ENCODE results near the gene GOLGA8K.
"Not testable (repeated sequence)": the region's sequence is repeated elsewhere in the genome, so short reads cannot be mapped to it uniquely, and the experiment has no call there.

The GOLGA8K gene, protein sequence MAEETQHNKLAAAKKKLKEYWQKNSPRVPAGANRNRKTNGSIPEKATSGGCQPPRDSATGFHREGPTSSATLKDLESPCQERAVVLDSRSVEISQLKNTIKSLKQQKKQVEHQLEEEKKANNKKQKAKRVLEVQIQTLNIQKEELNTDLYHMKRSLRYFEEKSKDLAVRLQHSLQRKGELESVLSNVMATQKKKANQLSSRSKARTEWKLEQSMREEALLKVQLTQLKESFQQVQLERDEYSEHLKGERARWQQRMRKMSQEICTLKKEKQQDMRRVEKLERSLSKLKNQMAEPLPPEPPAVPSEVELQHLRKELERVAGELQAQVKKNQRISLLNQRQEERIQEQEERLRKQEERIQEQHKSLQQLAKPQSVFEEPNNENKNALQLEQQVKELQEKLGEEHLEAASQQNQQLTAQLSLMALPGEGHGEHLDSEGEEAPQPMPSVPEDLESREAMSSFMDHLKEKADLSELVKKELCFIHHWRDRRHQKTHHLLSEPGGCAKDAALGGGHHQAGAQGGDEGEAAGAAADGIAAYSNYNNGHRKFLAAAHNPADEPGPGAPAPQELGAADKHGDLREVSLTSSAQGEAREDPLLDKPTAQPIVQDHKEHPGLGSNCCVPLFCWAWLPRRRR

DNA sequence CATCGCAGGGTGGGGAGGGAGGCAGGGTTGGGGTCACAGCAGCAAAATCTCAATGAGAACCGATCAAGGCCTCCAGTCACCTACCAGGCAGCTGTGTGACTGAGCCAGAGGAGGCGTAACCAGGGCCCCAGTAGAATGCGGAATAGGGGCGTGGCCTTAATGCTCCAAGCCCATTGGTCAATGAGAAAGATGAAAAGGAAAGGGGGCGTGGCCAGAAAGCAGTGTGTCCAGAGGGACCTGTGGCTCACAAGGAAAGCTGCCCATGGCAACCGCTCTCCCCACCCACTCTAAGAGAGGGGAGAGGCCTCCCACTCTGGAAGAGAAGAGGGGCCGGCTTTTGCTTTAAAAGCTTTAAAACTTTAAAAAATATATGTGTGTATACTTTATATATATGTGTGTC, at the start of gene GOLGA8K:
TSS of gene GOLGA8K (minus strand) at position 101 of the 400 bp plus-strand sequence. CDS start at position 3, 98 bp downstream.
- not testable (repeated sequence) for DNase-seq

GRCh38 chr15:32440445-32440977, 37.4 kb upstream of the GOLGA8K start:
- not testable (repeated sequence) for DNase-seq

- not testable (repeated sequence) for DNase-seq
Measured at GRCh38 chr15:32434102-32434963, 31.2 kb upstream of the GOLGA8K start.

DNA sequence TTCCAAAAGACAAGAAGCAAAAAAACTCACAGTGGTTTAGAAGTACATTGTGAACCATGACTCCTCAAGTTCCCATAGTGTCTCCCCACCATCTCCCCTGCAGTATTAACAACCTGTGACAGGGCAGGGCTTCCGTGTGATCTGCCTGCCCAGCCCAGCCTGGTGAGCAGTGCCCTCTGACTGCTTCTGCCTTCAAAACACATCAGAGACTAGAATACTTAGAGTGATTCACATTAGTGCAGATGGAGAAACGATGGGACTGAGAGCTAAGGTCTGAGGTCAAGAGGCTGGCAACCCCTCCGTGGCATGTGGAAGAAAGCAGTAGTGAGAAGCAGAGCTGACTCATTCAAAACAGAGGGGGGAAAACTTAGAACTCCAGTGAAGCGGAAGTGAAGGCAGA, 24.5 kb upstream of the GOLGA8K start:
- not testable (repeated sequence) for DNase-seq

GRCh38 chr15:32426511-32426910, 23.4 kb upstream of the GOLGA8K start:
- not testable (repeated sequence) for DNase-seq

- DNase-seq, result not testable (repeated sequence)
Measured at GRCh38 chr15:32407903-32408302, 4.8 kb upstream of the GOLGA8K start.

DNA sequence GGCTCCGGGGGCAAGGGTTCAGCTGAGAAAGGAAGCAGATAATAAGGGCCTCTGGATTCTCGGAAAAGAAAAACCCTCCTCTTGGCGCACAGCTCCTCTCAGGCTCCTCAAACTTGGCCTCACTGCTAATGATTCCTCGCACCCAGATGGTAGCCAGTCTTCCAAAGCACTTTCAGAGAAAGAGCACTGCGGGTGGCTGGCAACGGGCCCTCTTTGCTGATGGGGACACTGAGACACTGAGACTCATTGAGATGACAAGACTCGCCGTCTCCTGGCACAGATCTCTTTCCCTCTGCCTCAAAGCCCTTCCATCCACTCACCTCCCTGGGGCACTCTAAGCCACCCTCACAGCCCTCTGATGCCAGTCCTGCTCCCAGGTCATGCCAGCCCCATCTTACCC, 6.6 kb downstream of the GOLGA8K start:
- not testable (repeated sequence) for DNase-seq

DNA sequence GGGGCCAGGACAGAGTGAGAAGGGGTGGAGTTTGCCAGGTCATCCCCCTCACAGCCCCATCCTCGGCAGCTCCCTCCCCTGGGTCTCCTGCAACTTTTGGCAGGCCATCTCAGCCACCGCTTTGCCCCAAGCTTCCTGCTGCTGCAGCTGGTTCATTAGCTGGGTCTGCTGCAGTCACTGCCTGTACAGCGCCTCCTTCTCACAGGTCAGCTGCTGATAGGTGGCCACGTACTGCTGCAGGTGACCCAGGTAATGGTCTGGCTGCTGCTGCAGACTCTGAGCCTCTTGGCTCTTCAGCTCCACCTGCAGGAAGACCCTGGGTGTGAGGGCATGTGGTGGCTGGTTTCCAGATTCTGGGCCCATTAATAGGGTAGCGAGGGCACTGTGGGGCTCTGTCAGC, 8.3 kb downstream of the GOLGA8K start:
- DNase-seq, result not testable (repeated sequence)

DNA sequence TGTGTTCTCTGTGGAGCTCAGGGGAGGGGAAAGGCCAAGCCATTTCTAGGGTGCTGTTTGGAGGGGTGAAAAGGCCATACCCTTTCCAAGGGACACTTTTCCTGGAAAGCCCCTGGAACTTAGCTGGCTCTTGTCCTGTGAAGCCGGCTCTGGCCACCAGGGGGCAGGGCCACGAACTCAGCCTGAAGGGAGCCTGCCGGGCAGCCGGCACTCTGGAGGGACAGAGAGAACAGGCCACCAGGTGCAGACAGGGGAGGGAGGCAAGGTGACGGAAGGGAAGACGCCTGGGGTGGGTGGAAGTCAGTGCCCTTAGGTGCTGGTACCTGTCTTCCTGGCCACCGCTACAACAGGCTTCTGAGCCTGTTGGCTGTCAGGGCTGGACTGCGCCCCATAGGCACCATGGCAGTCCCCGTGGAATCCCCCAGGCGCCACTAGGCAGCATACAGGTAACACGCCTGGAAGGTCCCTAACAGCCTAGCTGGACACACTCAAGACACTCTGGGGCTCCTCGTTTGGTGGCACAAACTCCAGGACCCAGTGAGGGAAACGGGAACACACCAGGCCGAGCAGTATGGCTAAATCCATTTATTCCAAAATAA, 14.9 kb downstream of the GOLGA8K start:
- not testable (repeated sequence) for DNase-seq

GRCh38 chr15:32385823-32386495, 17.1 kb downstream of the GOLGA8K start:
- not testable (repeated sequence) for DNase-seq

GRCh38 chr15:32374185-32374584, 28.9 kb downstream of the GOLGA8K start:
- not testable (repeated sequence) for DNase-seq

DNA sequence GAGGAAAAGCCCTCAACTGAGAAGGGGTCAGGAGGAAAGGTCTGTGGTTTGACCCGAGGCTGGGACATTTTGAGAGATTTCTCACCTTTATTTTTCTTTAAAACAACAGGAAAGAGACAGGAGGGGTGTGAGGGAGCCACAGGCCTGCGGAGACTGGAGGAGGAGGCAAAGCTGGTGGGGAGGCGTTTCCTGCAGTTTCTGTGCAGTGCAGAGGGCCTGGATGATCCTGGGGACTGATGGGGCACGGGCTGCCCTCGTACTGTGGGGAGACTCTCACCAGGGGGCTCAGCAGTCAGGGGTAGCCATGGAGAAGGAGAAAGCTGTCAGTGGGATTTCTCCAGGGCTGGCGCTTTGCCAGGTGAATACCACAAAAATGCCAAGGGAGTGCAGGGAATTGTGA, 29.4 kb downstream of the GOLGA8K start:
- DNase-seq, result not testable (repeated sequence)

- not testable (repeated sequence) for DNase-seq
Measured at GRCh38 chr15:32372075-32372474, 31.0 kb downstream of the GOLGA8K start.

- not testable (repeated sequence) for DNase-seq
Measured at GRCh38 chr15:32370526-32370925, 32.6 kb downstream of the GOLGA8K start.

GRCh38 chr15:32370064-32370463, 33.0 kb downstream of the GOLGA8K start:
- not testable (repeated sequence) for DNase-seq

DNA sequence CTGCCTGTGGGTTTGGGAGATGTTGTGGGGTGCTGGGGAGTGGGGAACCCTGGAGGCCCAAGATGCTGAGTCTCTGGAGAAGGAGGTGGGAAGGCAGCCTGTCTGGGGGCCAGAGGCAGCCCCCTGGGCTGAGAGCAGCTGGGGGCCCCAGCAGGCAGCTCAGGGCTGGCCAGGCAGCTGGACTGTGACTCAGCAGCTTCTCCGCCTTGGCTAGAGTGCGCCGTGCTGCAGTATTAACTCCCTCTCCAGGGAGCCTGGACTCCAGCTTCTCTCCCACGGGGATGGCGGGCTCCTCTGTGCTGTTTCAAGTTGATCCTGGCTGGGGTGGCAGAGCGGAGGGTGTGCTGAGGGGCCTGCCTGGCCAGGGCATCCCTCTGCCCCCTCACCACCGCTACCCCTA, 36.6 kb downstream of the GOLGA8K start:
- not testable (repeated sequence) for DNase-seq

DNA sequence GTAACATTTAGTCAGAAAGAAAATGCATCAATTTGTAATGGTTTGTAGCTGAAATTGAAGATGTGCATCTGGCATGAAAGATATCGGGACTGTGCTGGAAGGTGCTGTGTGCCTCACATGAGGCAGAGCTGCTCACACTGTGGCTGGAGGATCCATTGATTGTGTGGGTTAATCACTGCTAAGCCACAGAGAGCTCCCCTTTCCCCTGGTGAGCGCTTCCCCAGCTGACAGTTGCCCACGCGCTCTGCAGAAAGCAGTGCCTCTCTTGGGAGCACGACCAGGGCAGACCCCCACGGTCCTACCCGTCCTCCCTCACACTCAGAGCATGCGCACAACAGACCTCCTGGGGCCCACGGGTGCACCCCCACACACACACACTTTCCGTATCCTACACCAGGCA, 37.1 kb downstream of the GOLGA8K start:
- DNase-seq, result not testable (repeated sequence)

DNA sequence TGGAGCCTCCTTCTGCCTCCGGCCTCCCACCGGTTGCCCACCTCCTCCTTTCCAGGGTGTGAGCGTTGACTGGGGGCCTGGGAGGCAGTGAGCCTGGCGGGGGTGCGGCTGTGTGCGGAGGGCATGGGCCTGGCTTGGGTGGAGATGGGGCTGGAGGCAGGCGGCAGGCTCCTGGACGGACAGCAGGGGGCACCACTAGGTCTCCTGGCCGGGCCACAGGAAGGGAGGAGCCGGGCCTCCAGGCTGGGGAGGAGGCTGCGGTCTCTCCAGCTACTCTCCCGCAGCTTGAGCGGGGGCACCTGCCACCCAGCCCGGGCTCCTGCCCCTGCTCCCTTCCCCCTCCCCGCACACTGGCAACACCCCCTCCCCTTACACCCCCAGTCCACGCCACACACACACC, 38.1 kb downstream of the GOLGA8K start:
- DNase-seq, result not testable (repeated sequence)

DNA sequence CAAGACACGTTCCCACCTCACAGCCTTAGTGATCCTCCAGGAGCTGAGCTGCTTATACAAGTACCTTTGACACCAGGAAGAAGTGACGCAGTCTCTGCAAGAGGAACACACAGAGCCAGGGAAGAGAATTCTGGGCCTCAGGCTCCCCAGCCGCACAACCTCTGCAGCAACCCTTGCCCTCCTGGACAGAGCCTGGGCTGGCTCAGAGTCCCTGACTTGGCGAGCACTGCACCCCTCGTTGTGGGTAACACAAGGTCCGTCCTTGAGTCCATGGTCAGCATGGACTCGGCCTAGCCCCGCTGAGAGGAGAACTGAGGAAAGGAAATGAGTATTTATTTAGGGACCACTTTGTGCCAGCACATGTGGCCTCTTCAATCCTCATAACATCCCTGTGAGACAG, 39.6 kb downstream of the GOLGA8K start:
- not testable (repeated sequence) for DNase-seq

- not testable (repeated sequence) for DNase-seq
Measured at GRCh38 chr15:32361662-32362061, 41.4 kb downstream of the GOLGA8K start.

DNA sequence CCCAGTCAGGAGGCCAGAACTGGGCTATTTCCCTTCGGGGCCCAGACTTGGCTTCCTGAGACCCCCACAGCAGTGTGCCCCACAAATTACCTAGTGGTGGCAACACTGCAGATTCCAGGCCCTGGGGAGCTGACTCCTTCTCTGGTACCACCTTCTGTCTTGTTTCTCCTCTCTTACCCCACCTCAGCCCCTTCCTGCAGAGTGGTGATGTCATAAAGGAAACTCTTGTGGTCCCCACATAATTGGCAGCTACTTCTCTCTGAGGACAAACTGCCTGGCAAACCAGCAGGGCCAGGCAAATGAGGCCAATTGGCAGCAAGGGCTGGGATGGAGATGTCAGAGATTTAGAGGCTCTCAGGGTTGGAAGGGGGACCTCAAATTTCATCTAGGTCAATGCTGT, 44.6 kb downstream of the GOLGA8K start:
- not testable (repeated sequence) for DNase-seq

GRCh38 chr15:32356909-32357308, 46.2 kb downstream of the GOLGA8K start:
- not testable (repeated sequence) for DNase-seq

Measured in RPMI8226 (cell line).